Upper lobe of right lung (tissue), 1 donor: ENCODE results near the gene CLDN3. TPM values are rescaled to one million over a fixed set of nuclear protein-coding genes. Genes with fewer than 3 reads are reported as not detected.
A peak's percentile ranks its signal among the peaks of the same experiment; 100 is the strongest.

Experiments
- ATAC-seq: fragments of 200-7000 bp; cut with Tn5 transposase; one replicate; pipeline ENCODE4 v1.9.1; 2020; ENCODE audit warnings: mild to moderate bottlenecking, moderate library complexity
- DNase-seq: peaks from one replicate; pipeline ENCODE4 v3.0.0-alpha.2; 2020
- H3K27ac ChIP-seq: fragments of 200-600 bp; one replicate; pipeline ENCODE4 v1.8.0; 2022
- H3K27me3 ChIP-seq: fragments of 200-600 bp; one replicate; pipeline ENCODE4 v1.8.0; 2022; ENCODE audit warnings: mild to moderate bottlenecking
- H3K36me3 ChIP-seq: fragments of 200-600 bp; one replicate; pipeline ENCODE4 v1.8.0; 2022
- H3K4me1 ChIP-seq: fragments of 200-600 bp; one replicate; pipeline ENCODE4 v1.8.0; 2022
- H3K4me3 ChIP-seq: fragments of 200-600 bp; one replicate; pipeline ENCODE4 v1.8.0; 2022; ENCODE audit warnings: mild to moderate bottlenecking
- H3K9me3 ChIP-seq: fragments of 200-600 bp; one replicate; pipeline ENCODE4 v1.8.0; 2022
- CTCF ChIP-seq: fragments of 200-600 bp; IDR thresholded peaks from one replicate; pipeline ENCODE4 v1.8.0; 2022; ENCODE audit warnings: antibody characterized with exemption
- intact Hi-C: fragments of 100-400 bp; cut with DNase I; formaldehyde crosslinking; loops from one replicate; pipeline ENCODE4 v1.11.0; 2022
- total RNA-seq: library from RNA; stranded (reverse); fragmentation: NEBNext Ultra II Directional; extraction: Animal tissue kit (Norgen Biotek cat#: 25700); gene quantifications from one replicate; pipeline ENCODE4 v1.2.1, GENCODE V29; 2021
- donor health status: DM: no; HTN: yes; CAD: no; lungs with severe emphysema.

CLDN3 gene
- total RNA-seq, 1 donor from 2014 or later, result 11.8 TPM

- DNase-seq (no peak), ATAC-seq (no peak)
- TF ChIP-seq CTCF, result no peak
- intact Hi-C loops, result no loop called here
- Histone ChIP-seq H3K27me3 (no peaks in the 10 kb centered on the region), H3K4me3 (no peak overlapping the region), H3K9me3 (no peaks in the 10 kb centered on the region), H3K27ac (peak overlapping the region; percentile 56), H3K36me3 (peaks cover 12% of the 10 kb centered on the region), H3K4me1 (peaks cover 5% of the 10 kb centered on the region)
Measured at GRCh38 chr7:73735528-73735905, 34.6 kb downstream of the CLDN3 start.

GRCh38 chr7:73734619-73735527, 35.2 kb downstream of the CLDN3 start:
- Histone ChIP-seq H3K36me3 (peaks cover 12% of the 10 kb centered on the region), H3K4me3 (no peak overlapping the region), H3K9me3 (no peaks in the 10 kb centered on the region), H3K4me1 (peaks cover 5% of the 10 kb centered on the region), H3K27ac (peak overlapping the region; percentile 56), H3K27me3 (no peaks in the 10 kb centered on the region)
- peak; percentile 89 for TF ChIP-seq CTCF
- intact Hi-C loops, result no loop called here
- ATAC-seq (peak; percentile 87), DNase-seq (peak; percentile 92)

- intact Hi-C loops, result no loop called here
- no peak for TF ChIP-seq CTCF
Measured at GRCh38 chr7:73732397-73732796, 37.7 kb downstream of the CLDN3 start.

GRCh38 chr7:73730485-73730884, 39.6 kb downstream of the CLDN3 start:
- peaks cover 7% of the 10 kb centered on the region for H3K27me3 ChIP-seq
- no peak overlapping the region for H3K27ac ChIP-seq
- TF ChIP-seq CTCF, result no peak
- H3K9me3 ChIP-seq, result no peaks in the 10 kb centered on the region
- no peak for DNase-seq
- intact Hi-C loops, result no loop called here
- H3K4me3 ChIP-seq, result no peak overlapping the region
- no peak for ATAC-seq
- no peaks in the 10 kb centered on the region for H3K4me1 ChIP-seq
- H3K36me3 ChIP-seq, result no peaks in the 10 kb centered on the region

More at GRCh38 chr7:73732397-73732796, 37.7 kb downstream of the CLDN3 start:
- DNase-seq (no peak), ATAC-seq (no peak)
- no peaks in the 10 kb centered on the region for H3K27me3 ChIP-seq
- H3K4me3 ChIP-seq, result no peak overlapping the region
- H3K27ac ChIP-seq, result no peak overlapping the region
- no peaks in the 10 kb centered on the region for H3K9me3 ChIP-seq
- H3K4me1 ChIP-seq, result no peaks in the 10 kb centered on the region
- H3K36me3 ChIP-seq, result peaks cover 12% of the 10 kb centered on the region

- H3K27ac ChIP-seq, result no peak overlapping the region
- H3K27me3 ChIP-seq, result peaks cover 7% of the 10 kb centered on the region
- no peak for TF ChIP-seq CTCF
- H3K4me3 ChIP-seq, result no peak overlapping the region
- no peak for DNase-seq
- no peaks in the 10 kb centered on the region for H3K4me1 ChIP-seq
- intact Hi-C loops, result loop anchor here (5.0 kb wide), 1 partner anchor 121 kb away; no protein-coding TSS in a partner anchor
- no peak for ATAC-seq
- no peaks in the 10 kb centered on the region for H3K9me3 ChIP-seq
- H3K36me3 ChIP-seq, result no peaks in the 10 kb centered on the region
Measured at GRCh38 chr7:73728551-73728950, 41.5 kb downstream of the CLDN3 start.
